H1 (cell line): ENCODE data around the gene DIPK2A. TPM values are rescaled to one million over a fixed set of nuclear protein-coding genes. Genes with fewer than 3 reads are reported as not detected.

ENCODE experiments used
- BCL11A ChIP-seq, 2 experiments: IDR thresholded peaks; one replicate each; pipeline ENCODE4 v1.6.1; 2011; ENCODE audit warnings: low read depth in 2 of 2, low read length in 2 of 2, mild to moderate bottlenecking in 2 of 2
- CTBP2 ChIP-seq: IDR thresholded peaks from 2 replicates; pipeline ENCODE4 v1.7.0; 2011; ENCODE audit warnings: borderline replicate concordance, mild to moderate bottlenecking, moderate library complexity, mixed read lengths, low read length; ENCODE audit not compliant: insufficient read depth, insufficient read length
- NRF1 ChIP-seq: IDR thresholded peaks from 2 replicates; pipeline ENCODE4 v1.6.1; 2011; ENCODE audit warnings: mild to moderate bottlenecking, low read depth, low read length, improper control_type of control experiment
- polyA plus RNA-seq, 7 experiments: library from polyadenylated mRNA; depleted of rRNA in 3 of 7; stranded (reverse) in 5 of 7; unstranded in 2 of 7; fragments of >200 nt in 5 of 7; fragments of 200-250 nt in 2 of 7; gene quantifications; 1 replicate in 5 of 7; 2 replicates in 1 of 7; 4 replicates in 1 of 7; pipeline versions ENCODE4 v1.2.1 to v1.2.3, GENCODE V29; 2011 to 2013; ENCODE audit warnings: missing spikeins in 2 of 7, mixed read lengths in 2 of 7
- total RNA-seq: library from RNA; stranded (reverse); fragmentation: NEBNext Ultra II Directional; extraction: Animal tissue kit (Norgen Biotek cat#: 25700); gene quantifications from 2 replicates; pipeline ENCODE4 v1.2.1, GENCODE V29; 2021

Gene DIPK2A
- total and polyA plus RNA-seq, 2 of the 8 experiments (the other 6 are each of a cell fraction or from before 2014, with no cell fraction given) = 18.4 to 28.7 TPM

GRCh38 chr3:143934791-143935190 lies 36.8 kb upstream of the DIPK2A start (continued):
- no peak for TF ChIP-seq NRF1
- no peak for TF ChIP-seq CTBP2
- TF ChIP-seq BCL11A (IDR thresholded peaks at IDR 0.05; ENCODE audit: low read depth in 2 of 2, low read length in 2 of 2) = no peak
